ENCODE data around the gene CNTN5.

CNTN5 gene

DNA sequence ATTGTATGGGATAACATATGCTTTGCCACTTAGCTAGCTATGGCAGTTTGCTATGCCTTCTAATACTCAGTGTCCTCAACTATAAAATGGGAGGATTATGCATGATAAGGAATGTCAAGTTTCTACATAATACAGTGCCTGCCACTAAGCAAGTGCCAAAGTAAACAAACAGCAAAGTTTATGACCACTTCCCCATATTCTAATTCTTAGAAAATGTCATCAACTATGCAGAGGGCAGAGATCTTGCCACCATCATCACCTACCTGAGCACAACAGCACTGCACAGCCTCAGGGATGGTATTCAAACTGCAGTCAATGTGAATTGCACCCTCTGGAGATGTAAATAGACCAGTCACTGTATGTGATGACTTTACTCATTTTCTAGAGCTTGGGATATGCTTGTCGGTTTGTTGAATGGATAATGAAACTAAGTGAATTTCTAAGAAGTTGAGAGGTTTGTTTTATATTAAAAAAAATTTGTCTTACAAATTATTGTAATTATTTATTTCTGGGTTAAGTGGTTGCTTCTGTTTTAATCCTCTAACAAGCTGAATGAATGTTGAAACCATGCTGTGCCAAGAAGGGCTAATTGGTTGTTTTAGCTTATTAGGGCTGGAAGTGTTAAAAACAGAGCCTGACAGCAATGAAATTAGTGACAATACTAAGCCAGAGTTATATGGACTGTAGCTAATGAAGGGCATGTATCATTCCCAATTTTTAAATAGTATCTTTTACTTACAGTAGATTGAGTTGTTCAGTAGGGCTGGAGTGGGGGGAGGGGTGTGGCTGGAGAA is 398.4 kb downstream of the CNTN5 start:
- no peak for DNase-seq

DNA sequence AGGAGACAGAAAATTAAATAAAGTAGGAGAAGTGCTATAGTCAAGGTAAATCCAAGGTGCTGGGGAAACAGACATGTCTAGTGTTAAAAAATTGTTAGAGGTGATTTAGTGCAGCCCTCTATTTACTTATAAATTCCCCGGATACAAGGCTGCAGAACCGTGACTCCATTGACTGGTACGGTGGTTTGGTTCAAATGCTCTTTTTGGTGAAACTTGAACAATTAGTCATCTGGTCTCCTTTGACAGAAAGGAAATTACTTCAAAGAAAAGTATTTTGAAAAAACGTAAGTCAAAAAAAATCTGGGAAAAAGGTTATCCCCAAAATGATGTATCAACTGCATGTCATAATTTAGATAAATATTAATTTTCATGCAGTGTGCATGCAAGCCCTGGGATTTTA is 399.2 kb downstream of the CNTN5 start:
- DNase-seq = no peak

DNA sequence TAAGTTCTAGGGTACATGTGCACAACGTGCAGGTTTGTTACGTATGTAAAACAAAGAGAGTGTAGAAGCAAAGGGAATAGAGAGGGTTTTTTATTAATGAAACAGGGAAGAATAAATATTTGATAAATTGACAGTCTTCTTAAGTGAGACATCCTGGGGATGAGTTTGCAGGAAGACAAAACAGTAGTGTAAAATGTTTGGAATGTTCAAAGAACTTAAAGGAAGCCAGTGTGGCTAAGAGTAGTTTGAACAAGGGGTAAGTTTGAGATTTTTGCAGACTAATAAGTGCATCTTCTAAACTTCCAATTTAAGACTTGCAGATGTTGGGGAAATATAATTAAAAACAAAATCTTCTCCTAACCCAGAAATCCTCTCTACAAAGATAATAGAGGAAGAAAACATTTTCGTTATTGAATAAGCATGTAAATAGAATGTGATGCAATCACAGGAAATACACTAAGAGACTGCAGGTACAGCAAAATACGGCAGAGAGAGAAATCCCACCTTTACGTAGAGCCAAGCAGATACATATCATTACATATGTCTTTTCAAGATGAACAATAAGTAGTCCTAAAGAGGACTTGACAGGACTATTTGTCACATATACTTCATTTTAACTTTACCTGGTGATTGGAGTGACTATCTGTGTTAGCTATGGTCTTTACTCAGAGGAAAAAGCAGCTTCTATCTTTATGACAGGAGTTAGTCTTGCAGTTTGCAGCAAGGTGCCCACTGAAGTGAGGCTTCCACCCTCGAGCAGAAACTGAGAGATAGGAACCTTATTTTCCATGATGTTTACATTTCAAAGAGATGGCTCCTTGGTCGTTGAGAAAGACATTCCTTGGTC is 402.1 kb downstream of the CNTN5 start:
- no peak for DNase-seq

DNA sequence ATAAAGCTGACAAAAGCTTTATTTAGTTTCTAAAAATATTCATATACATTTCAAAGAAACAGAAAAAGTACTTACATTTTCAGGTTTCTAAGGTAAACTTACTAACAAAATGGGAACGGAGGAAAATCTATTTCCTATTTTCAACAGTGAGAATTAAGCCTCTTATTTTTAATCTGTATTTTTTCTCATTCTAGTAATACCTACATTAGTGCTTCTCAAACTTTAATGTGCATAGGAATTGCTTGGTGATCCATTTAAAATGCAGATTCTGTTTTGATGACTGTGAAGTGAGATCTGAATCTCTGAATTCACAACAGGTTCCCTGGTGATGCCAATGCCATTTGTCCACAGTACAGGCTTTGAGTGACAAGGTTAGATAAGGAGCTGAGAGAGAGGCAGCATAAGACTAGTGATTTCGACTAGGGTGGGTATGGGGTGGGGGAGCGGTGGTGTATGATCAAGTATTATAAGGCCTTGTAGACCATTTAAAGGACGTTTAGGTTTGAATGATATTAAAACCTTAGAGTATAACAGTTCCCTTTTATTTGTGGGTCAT is 402.8 kb downstream of the CNTN5 start:
- no peak for DNase-seq

DNA sequence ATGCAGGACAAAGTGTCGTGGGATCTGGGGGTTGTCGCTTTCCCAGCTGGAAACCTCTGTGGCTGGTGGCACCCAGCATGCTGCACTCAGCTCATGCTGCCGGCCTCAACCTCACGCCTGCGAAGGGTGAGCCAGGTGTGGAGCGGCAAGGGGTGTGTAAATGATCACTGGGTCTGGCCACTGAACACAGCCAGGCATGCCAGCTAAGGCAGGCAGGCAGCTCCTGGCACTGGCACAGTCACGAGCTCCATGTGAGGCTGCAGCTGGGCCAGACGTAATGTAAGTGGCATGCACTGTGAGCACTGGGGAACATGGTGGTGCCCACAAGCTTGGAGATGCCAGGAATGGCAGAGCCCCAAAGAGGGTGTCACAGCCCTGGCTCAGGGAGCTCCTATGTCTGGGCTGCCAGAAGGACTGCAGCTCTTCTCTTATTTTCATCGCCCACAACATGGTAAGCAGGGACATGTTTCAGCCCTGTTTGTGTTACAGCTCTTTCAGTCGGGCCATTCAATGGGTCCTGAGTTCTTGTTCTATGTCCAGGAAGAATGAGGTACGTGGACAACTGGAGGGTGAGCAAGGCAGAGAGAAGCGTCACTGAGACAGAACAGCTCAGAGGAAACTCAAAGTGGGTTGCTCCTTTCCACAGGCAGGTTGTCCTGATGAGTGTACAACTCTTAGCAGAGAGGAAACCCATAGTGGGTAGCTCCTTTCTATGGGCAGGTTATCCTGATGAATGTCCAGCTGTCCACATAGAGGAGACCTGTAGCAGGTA is 403.8 kb downstream of the CNTN5 start:
- DNase-seq = no peak

DNA sequence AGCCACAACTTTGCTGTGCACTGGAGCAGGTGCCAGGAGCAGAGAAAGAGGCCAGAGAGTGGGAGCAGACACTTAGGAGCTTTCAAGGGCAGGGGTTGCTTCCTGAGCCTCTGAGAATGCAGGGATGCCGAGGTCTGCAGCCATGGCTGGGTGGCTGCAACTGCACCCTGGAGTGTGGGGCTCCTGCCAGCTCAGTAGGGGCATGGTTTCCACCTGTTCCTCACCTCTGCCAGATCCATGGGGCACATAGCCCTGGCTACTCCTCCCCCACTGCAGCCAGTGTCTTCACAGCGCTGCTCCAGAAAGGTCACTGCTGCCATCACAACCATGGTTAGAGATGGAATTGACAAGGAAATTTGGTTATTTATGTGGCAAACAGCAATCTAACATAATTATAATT is 404.8 kb downstream of the CNTN5 start:
- no peak for DNase-seq

DNA sequence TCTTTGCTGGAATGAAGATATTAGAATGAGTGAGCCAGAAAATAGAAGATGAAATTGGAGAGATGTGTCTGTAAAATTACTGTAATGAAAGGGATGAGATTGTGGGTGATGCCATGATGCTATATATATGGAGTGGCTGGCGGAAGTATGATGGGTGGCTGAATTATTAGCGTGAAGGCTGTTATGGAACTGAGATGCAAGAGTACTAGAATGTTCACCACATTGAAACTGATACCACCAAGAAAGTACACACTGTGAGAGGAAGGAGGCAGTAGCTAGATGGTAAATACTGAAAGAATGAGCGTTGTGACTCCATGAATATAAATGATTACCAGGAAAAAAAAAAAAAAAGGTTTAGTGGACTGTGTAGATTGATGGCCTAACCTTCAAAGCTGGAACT is 411.9 kb downstream of the CNTN5 start:
- DNase-seq = no peak

DNA sequence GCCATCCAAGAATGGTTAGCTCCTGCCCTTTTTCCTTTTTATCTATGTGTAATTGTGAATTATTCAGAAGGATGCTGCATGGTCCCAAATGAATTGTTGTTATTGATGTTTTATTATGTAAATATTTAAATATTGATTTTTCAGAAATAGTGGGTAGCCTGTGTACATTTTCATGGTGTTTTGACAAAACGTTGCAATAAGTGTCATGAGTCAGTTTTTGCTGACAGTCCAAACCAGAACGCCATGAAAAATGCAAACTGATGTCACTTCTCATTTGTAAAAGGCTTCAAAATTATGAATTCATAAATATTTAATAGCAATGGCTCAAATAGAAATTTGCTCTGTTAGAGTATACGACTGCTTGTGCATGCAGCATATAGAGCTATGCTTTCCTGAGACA is 422.5 kb downstream of the CNTN5 start:
- DNase-seq = no peak

DNA sequence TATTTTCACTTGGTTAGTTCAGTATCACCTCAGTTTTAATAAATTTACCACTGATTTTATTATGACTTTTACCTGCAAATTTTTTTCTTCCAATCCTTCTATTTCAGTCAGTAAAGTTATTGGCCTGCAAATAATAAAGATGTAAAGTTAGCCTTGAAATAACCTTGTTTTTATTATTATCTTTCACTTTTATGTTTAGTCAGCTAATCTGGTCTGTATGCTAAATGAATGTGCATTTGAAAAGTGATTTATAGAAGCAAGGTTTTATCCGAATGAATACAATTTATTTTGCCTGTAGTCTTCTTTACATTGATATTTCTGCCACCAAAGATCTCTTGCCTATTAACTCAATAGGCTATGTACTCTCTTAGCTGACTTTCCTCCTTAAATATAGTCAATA is 425.7 kb downstream of the CNTN5 start:
- no peak for DNase-seq

DNA sequence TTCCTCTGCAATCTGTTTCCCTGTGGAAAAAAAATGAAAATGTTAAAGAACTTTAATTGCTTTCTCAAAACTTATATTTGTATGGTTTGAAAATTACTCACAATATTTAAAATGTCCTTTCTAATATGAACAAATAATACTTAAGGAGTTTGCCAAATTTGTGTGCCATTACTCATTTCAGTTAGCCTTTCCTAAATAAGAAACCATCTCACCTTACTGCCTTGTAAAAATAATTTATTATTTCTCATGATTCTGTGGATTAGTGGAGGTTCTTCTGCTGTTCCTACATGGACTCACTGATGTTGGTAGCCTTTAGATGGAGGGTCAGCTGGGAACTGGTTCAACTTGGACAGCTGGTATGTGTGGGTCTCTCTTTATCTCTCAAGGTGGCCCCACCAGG is 428.6 kb downstream of the CNTN5 start:
- DNase-seq = no peak

DNA sequence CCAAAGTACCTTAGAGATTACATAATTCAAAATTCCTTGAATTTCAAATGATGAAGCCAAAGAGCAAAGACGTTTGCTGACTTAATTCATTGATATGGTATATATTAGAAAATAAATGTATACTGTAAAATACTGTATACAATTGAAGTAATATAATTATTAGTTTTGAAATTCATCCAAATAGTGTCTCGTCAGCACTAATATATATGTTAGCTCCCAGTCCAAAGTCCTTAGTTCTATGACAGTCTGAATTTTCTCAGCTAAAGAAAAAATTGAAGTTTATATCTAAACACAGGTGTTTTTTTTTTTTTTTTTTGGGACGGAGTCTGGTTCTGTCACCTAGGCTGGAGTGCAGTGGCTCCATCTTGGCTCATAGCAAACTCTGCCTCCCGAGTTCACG is 431.3 kb downstream of the CNTN5 start:
- no peak for DNase-seq

DNA sequence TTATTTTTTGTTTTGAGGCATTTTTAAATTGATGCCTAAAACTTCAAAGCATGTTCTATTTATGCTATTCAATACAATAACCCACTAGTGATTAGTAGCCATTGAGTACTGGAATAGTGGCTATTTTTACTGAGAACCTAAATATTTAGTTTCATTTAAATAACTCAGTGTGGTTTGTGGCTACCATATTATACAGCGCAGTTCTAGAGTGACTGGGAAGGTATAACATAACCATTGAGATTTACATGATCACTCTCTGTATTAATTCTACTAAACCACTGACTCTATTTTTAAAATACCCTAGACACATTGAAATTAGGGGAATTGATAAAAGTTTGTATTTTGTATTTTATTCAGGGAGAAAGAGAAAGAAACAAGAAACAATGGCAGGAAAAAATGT is 441.2 kb downstream of the CNTN5 start:
- DNase-seq = no peak

DNA sequence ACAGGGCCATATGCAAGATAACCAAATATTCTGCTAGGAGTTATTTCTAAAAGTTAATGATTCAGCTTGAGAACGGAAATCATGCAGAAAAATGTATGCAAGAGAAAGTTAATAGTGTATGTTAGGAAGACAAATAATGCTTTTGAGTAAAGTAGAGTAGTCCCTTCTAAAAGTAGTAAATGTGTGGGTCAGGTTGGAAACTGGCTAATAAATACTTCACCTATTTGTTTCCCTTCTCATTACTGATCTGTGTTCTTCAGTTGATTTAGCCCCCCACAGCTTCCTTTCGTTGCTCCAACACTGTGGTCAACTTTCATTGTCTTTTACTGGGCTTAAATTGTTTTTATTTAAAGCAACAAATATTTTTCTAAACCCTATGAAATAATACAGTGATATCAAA is 444.2 kb downstream of the CNTN5 start:
- no peak for DNase-seq

DNA sequence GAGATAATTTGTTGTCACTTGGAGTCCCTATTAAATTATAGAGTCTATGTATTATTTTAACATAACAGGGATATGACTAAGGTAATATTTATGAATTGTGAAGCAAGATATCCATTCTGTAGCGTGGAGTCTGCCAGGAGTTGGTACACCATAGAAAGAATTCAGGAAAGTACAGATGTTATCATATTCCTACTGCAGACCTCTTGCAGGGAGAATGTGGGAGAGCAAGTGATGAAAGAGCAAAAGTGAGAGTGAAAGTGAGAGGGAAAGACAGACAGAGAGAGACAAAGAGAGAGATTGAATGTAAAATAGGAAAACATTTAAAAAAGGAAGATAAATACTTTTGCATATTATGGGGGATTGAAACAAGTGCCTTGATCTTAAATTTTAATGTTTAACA is 468.8 kb downstream of the CNTN5 start:
- DNase-seq = no peak

DNA sequence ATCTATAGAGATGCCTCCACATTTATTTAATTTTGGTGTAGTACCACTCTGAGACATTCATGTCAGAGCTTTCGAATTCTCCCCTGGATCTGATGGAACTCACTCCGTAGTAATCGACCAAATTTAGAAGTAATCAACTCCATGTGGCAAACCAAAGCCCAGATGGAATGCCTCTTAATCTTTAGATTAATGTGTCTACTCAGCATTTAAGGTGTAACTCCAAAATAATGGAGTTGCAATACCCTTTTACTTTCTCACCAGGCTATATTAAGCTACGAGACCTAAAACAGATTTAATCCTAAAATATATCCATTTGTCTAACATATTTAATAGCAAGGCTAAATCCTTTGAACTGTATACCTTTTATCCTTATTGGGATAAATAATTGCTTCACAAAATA is 473.3 kb downstream of the CNTN5 start:
- DNase-seq = no peak

DNA sequence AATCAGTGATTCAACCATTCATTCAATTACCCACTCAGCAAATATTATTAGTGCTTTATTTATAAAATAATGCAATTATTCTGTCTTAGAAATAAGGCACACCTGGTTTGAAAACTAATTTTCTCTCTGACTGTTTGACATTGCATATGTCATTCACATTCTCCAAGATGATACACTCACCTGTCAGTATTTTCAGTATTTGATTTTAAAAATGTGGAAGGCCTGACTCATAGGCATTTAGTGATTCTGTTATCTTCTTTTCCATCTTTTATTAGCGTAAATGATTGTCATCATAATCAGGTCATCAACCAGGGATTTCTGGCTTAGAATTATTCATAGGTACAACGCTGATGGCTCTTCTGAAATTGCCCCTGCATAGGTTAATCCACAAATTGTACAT is 480.9 kb downstream of the CNTN5 start:
- no peak for DNase-seq

DNA sequence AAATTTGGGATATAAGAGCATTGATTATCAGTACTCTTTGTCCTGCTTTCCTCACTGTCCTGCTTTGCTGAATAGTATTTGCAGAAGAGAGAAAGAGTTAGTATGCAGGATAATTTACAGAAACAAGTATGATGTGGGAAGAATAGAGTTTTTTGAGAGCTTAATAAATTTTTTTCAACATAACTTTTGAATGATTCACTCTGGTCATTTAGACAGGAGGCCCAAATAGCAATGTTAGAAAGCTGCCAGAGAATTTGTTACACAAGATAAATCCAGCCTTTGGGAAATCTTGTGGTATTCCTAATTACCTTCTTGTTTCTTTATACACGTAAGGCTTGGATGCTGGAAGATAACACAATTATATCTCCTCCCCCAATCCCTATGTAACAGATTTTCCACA is 484.6 kb downstream of the CNTN5 start:
- DNase-seq = no peak

DNA sequence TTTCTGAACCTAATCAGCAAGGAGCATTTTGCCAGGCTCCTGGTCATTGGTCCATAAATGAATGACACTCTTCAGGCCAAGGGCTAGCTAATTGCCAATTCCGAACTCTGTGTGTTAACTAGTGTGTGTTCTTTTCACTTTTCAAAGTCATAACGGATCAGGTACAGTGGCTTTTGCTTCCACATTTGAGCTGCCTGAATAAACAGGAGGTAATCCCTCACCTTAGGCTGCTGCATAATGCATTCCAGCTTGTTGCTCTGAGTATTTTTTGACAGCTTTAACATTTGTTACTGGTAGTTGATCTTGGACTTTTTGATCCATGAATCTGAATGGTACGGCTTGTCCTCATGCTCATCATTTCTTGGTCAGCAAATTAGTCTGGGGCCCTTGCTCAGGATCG is 485.1 kb downstream of the CNTN5 start:
- no peak for DNase-seq

DNA sequence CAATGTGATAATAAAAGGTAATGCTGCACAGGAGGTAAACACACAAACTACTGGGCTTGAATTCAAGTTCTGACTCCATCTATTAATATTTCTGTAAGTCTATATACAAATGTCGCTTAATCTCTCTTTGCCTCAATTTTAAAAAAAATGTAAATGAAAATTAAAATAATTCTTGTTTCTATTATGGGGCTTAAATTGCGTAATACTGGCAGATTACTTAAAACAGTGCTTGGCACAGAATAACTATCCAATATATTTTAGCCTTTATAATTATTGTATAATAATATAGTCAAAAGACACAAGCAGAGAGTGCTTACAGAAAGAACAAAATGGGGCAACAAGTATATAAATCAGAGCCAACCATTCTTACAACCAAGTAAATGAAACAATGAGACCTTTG is 489.1 kb downstream of the CNTN5 start:
- no peak for DNase-seq

DNA sequence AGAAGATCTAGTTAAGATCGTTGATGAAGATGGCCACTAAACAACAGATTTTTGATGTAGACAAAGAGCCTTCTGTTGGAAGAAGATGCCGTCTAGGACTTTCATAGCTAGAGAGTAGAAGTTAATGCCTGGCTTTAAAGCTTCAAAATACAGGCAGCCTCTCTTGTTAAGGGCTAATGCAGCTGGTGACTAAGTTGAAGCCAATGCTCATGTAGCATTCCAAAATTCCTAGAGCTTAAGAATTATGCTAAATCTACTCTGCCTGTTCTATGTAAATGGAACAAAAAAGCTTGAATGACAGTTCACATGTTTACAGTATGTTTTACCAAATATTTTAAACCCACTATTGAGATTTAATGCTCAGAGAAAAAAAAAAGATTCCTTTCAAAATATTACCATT is 492.6 kb downstream of the CNTN5 start:
- no peak for DNase-seq

DNA sequence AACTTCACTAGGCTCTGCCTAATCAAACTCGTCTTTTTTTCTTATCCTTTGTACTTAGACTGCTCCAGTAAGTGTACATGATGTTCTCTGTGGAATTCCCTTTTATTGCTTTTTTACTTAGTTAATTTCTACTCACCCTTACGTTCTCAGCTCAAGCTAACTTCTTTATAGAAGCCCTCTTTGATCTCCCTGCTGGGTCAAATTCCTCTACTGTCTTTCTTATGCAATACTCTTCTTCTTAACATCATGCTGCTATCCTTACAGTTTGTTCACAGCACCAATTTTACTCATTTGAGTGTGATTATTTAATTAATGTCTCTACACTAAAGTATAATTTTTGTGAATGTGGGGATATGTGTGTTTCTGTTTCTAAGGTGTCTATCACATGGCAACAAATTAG is 498.3 kb downstream of the CNTN5 start:
- no peak for DNase-seq

DNA sequence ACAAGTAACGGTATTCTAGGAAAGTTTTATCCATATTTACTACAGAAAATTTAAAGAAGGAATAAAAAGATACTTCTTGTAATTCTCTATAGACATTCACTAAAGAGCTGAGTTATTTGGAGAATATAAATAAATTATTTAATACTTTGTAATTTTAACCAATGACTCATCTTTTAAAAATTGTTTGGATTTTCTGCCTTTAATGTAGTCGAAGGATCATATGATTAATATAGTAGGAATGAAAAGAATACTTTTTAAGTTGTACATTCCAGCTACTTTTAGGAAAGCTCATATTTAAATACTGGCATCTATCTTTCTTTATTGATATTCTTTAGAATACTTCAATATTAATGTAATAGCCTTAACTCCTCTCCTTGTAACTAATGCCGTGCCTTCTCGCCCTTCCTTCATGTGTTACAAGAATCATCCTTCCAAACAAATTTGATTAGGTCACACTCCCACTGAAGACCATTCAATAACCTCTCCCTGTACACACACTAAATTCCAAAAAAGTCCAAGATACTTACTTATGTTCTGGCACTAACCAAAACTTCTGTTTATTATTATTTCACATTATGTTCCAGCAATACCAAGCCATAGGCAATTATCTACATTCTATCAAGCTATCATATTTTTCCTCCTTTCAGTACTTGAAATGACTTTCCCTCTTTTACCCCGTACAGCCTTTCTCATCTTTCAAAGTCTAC is 501.9 kb downstream of the CNTN5 start:
- DNase-seq = no peak

DNA sequence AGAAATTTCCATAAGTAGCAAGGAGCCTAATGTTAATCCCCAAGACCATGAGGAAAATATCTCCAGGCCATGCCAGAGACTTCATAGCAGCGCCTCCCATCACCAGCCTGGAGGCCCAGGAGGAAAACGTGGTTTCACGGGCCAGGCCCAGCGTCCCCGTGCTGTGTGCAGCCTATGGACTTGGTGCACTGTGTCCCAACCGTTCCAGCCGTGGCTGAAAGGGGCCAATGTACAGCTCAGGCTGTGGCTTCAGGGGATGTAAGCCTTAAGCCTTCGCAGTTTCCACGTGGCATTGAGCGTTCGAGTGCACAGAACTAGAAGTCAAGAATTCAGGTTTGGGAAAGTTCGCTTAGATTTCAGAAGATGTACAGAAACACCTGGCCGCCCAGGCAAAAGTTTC is 510.7 kb downstream of the CNTN5 start:
- DNase-seq = no peak
